A673 (cell line): ENCODE data around the gene DIP2B.

Experiments
- EZH2 ChIP-seq: fragments of 200-600 bp; sonication (generic); IDR thresholded peaks from 2 replicates; pipeline ENCODE4 v1.6.1; 2017; ENCODE audit warnings: borderline replicate concordance, low read depth, mild to moderate bottlenecking, mixed read lengths, antibody characterized with exemption, low read length; ENCODE audit not compliant: poor library complexity, severe bottlenecking
- TF ChIP-seq, protein P1 (sequence below): fragments of 300-800, 200-600 bp; sonication (generic); conservative IDR thresholded peaks from 2 replicates; pipeline ENCODE4 v1.5.1; 2017; ENCODE audit warnings: low read depth, mild to moderate bottlenecking, antibody characterized with exemption, low read length, moderate library complexity, mixed read lengths

DNA sequence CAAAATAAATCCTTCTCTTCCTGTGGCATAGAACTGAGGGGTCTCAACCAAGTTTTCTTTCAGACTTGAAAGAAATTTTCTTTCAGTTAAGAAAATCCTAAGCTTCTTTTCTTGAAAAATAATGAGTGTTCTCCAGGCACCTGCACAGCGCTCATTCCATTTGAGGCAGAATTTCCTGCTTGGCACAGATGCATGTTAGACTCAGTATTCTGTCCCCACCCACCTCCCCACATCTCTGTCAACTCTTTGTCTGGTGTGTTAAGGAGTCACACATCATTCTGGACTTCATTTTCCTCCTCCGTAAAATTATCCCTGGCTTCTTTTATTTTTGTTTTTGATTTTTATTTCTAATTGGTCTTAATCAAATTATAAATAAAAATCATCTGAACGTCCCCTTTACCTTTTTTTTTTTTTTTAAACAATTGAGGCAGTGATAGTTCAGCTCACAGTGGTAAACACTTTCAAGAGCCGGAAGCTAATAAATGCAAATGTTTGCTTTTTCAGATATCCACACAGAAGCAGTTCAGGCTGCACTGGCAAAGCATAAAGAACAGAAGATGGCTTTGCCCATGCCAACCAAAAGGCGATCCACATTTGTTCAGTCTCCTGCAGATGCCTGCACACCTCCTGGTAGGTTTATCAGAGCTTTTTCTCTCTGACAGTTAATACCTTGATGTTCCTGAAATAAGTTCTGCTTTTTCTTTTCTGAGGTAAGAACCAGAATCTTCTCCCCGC is 155.1 kb downstream of the DIP2B start:
- TF ChIP-seq, protein P1, sequence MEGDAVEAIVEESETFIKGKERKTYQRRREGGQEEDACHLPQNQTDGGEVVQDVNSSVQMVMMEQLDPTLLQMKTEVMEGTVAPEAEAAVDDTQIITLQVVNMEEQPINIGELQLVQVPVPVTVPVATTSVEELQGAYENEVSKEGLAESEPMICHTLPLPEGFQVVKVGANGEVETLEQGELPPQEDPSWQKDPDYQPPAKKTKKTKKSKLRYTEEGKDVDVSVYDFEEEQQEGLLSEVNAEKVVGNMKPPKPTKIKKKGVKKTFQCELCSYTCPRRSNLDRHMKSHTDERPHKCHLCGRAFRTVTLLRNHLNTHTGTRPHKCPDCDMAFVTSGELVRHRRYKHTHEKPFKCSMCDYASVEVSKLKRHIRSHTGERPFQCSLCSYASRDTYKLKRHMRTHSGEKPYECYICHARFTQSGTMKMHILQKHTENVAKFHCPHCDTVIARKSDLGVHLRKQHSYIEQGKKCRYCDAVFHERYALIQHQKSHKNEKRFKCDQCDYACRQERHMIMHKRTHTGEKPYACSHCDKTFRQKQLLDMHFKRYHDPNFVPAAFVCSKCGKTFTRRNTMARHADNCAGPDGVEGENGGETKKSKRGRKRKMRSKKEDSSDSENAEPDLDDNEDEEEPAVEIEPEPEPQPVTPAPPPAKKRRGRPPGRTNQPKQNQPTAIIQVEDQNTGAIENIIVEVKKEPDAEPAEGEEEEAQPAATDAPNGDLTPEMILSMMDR: no peak
- no peak for TF ChIP-seq EZH2
